GM19025 (cell line): ENCODE measurements around the gene AURKB.
A peak's percentile ranks its signal among the peaks of the same experiment; 100 is the strongest.
"Not testable (repeated sequence)": the region's sequence is repeated elsewhere in the genome, so short reads cannot be mapped to it uniquely, and the experiment has no call there.

Experiments
- ATAC-seq: cut with Tn5 transposase; IDR thresholded peaks from one replicate; pipeline ENCODE4 v1.9.1; 2021; ENCODE audit warnings: mild to moderate bottlenecking, low read depth, moderate library complexity; ENCODE audit not compliant: unreplicated experiment

AURKB gene

GRCh38 chr17:8225813-8226535 lies 15.6 kb upstream of the AURKB start:
- no peak for ATAC-seq

GRCh38 chr17:8224891-8225812 lies 14.8 kb upstream of the AURKB start:
- ATAC-seq: no peak

- no peak for ATAC-seq
These were observed 13.2 kb upstream of the AURKB start for GRCh38 chr17:8223356-8224126.

- ATAC-seq: peak; percentile 27
These were observed 12.4 kb upstream of the AURKB start for GRCh38 chr17:8222630-8223355.

GRCh38 chr17:8222380-8222629 lies 11.9 kb upstream of the AURKB start:
- ATAC-seq: peak; percentile 29

GRCh38 chr17:8221663-8222379 lies 11.4 kb upstream of the AURKB start:
- ATAC-seq: peak; percentile 37

- no peak for ATAC-seq
These were observed 10.6 kb upstream of the AURKB start for GRCh38 chr17:8220783-8221662.

GRCh38 chr17:8214000-8214399 lies 3.6 kb upstream of the AURKB start:
- not testable (repeated sequence) for ATAC-seq

- no peak for ATAC-seq
These were observed 2.2 kb upstream of the AURKB start for GRCh38 chr17:8212312-8213180.

GRCh38 chr17:8210761-8211458 lies 535 bp upstream of the AURKB start:
- peak; percentile 21 for ATAC-seq

GRCh38 chr17:8206536-8206935 lies 3.8 kb downstream of the AURKB start:
- ATAC-seq: no peak

- ATAC-seq: no peak
These were observed 5.4 kb downstream of the AURKB start for GRCh38 chr17:8204761-8205555.

- no peak for ATAC-seq
These were observed 18.1 kb downstream of the AURKB start for GRCh38 chr17:8192070-8192815.

GRCh38 chr17:8190506-8190905 lies 19.9 kb downstream of the AURKB start:
- no peak for ATAC-seq

- peak; percentile 44 for ATAC-seq
These were observed 20.5 kb downstream of the AURKB start, which contains the start of gene BORCS6 for GRCh38 chr17:8189711-8190477. Gene BORCS6, minus strand, starts transcription at chr17:8190180. Its CDS starts 40 bp downstream, at chr17:8190140.
